Natural killer cell treated with Interleukin-12 subunit alpha and Interleukin-12 subunit beta and Interleukin-15 and Interleukin-18, amount 100 ng/mL, for 72 hours (primary cell): Measurements from ENCODE around the gene ABHD2. TPM values are rescaled to one million over a fixed set of nuclear protein-coding genes. Genes with fewer than 3 reads are reported as not detected.

Experiments
- ATAC-seq, 2 donors: fragments of 150-1000 bp; cut with Tn5 transposase in 1 of 2; sonication (Bioruptor Pico), chemical (Tn5 transposase) in 1 of 2; 2 replicates each; pipeline ENCODE4 v1.10.0; 2021
- DNase-seq: peaks from one replicate; pipeline ENCODE4 v3.0.0; 2022; ENCODE audit warnings: low spot score
- H3K27ac Mint-ChIP-seq, 2 donors: 1 replicate in 1 of 2; 2 replicates in 1 of 2; pipeline ENCODE4 v1.8.0; 2022; ENCODE audit warnings: mixed read lengths in 2 of 2, mild to moderate bottlenecking in 1 of 2, moderate library complexity in 1 of 2
- H3K27me3 Mint-ChIP-seq, 2 donors: 1 replicate in 1 of 2; 2 replicates in 1 of 2; pipeline ENCODE4 v1.8.0; 2022; ENCODE audit warnings: mixed read lengths in 2 of 2
- H3K36me3 Mint-ChIP-seq: one replicate; pipeline ENCODE4 v1.8.0; 2022; ENCODE audit warnings: mixed read lengths
- H3K4me1 Mint-ChIP-seq, 2 donors: 1 replicate in 1 of 2; 2 replicates in 1 of 2; pipeline ENCODE4 v1.8.0; 2022; ENCODE audit warnings: low read depth in 2 of 2, mixed read lengths in 2 of 2, mild to moderate bottlenecking in 1 of 2
- H3K4me3 Mint-ChIP-seq: one replicate; pipeline ENCODE4 v1.8.0; 2022; ENCODE audit warnings: mixed read lengths
- H3K9me3 Mint-ChIP-seq: 2 replicates; pipeline ENCODE4 v1.8.0; 2022; ENCODE audit warnings: mixed read lengths
- total RNA-seq, 2 donors: library from RNA; stranded (reverse); gene quantifications; one replicate each; pipeline ENCODE4 v1.2.3, GENCODE V29; 2022

Gene ABHD2
- total RNA-seq, 2 donors from 2014 or later: 130 to 214 TPM

GRCh38 chr15:89097313-89097712, 9.1 kb downstream of the ABHD2 start:
- H3K27ac Mint-ChIP-seq: no peak overlapping the region
- ATAC-seq: no peak

GRCh38 chr15:89098281-89098680, 10.0 kb downstream of the ABHD2 start:
- H3K4me3 Mint-ChIP-seq: no peak overlapping the region
- no peaks in the 10 kb centered on the region for H3K27me3 Mint-ChIP-seq
- peaks cover 17% of the 10 kb centered on the region for H3K36me3 Mint-ChIP-seq
- H3K27ac Mint-ChIP-seq: no peak overlapping the region
- H3K4me1 Mint-ChIP-seq: peaks cover 41 to 56% of the 10 kb centered on the region in 2 donors
- H3K9me3 Mint-ChIP-seq: no peaks in the 10 kb centered on the region
- DNase-seq: no peak
- ATAC-seq: no peak

More at GRCh38 chr15:89097313-89097712, 9.1 kb downstream of the ABHD2 start:
- Mint-ChIP-seq H3K4me3 (no peak overlapping the region), H3K36me3 (peaks cover 17% of the 10 kb centered on the region), H3K27me3 (no peaks in the 10 kb centered on the region), H3K4me1 (peaks cover 36 to 55% of the 10 kb centered on the region in 2 donors), H3K9me3 (no peaks in the 10 kb centered on the region)
- no peak for DNase-seq

- H3K27ac Mint-ChIP-seq: peak overlapping the region; percentile 79 to 85
- no peaks in the 10 kb centered on the region for H3K27me3 Mint-ChIP-seq
- no peak for DNase-seq
- no peaks in the 10 kb centered on the region for H3K9me3 Mint-ChIP-seq
- peaks cover 11% of the 10 kb centered on the region for H3K36me3 Mint-ChIP-seq
- ATAC-seq: no peak
- H3K4me3 Mint-ChIP-seq: no peak overlapping the region
- H3K4me1 Mint-ChIP-seq: peaks cover 33 to 50% of the 10 kb centered on the region in 2 donors
Observed at GRCh38 chr15:89099968-89100367, 11.7 kb downstream of the ABHD2 start.

- H3K27me3 Mint-ChIP-seq: no peaks in the 10 kb centered on the region
- H3K36me3 Mint-ChIP-seq: peaks cover 5% of the 10 kb centered on the region
- peaks cover 27 to 46% of the 10 kb centered on the region in 2 donors for H3K4me1 Mint-ChIP-seq
- peak overlapping the region; percentile 48 for H3K4me3 Mint-ChIP-seq
- H3K9me3 Mint-ChIP-seq: no peaks in the 10 kb centered on the region
- ATAC-seq (peak; percentile 81 to 83), DNase-seq (no peak)
- H3K27ac Mint-ChIP-seq: peak overlapping the region; percentile 79 to 85
Observed at GRCh38 chr15:89101302-89102193, 13.3 kb downstream of the ABHD2 start.

GRCh38 chr15:89103481-89104171, 15.4 kb downstream of the ABHD2 start:
- DNase-seq (no peak), ATAC-seq (no peak)
- Mint-ChIP-seq H3K27me3 (no peaks in the 10 kb centered on the region), H3K4me1 (peaks cover 41 to 50% of the 10 kb centered on the region in 2 donors), H3K36me3 (no peaks in the 10 kb centered on the region), H3K9me3 (no peaks in the 10 kb centered on the region), H3K4me3 (no peak overlapping the region), H3K27ac (no peak overlapping the region)

GRCh38 chr15:89104172-89104564, 15.9 kb downstream of the ABHD2 start:
- no peaks in the 10 kb centered on the region for H3K36me3 Mint-ChIP-seq
- ATAC-seq: no peak
- no peaks in the 10 kb centered on the region for H3K27me3 Mint-ChIP-seq
- no peak overlapping the region for H3K27ac Mint-ChIP-seq
- DNase-seq: no peak
- H3K9me3 Mint-ChIP-seq: no peaks in the 10 kb centered on the region
- H3K4me3 Mint-ChIP-seq: no peak overlapping the region
- peaks cover 41 to 52% of the 10 kb centered on the region in 2 donors for H3K4me1 Mint-ChIP-seq

GRCh38 chr15:89105147-89105546, 16.9 kb downstream of the ABHD2 start:
- Mint-ChIP-seq H3K9me3 (no peaks in the 10 kb centered on the region), H3K27me3 (no peaks in the 10 kb centered on the region), H3K36me3 (no peaks in the 10 kb centered on the region), H3K27ac (peak overlapping the region in 1 of 2 donors; percentile 83), H3K4me3 (no peak overlapping the region), H3K4me1 (peaks cover 41 to 54% of the 10 kb centered on the region in 2 donors)
- DNase-seq: no peak
- no peak for ATAC-seq

GRCh38 chr15:89106200-89106599, 17.9 kb downstream of the ABHD2 start:
- Mint-ChIP-seq H3K27ac (peak overlapping the region in 1 of 2 donors; percentile 83), H3K9me3 (no peaks in the 10 kb centered on the region), H3K4me1 (peaks cover 35 to 50% of the 10 kb centered on the region in 2 donors), H3K27me3 (no peaks in the 10 kb centered on the region), H3K4me3 (no peak overlapping the region), H3K36me3 (no peaks in the 10 kb centered on the region)
- ATAC-seq: no peak
- no peak for DNase-seq

- Mint-ChIP-seq H3K36me3 (no peaks in the 10 kb centered on the region), H3K9me3 (no peaks in the 10 kb centered on the region), H3K27me3 (no peaks in the 10 kb centered on the region), H3K4me3 (no peak overlapping the region), H3K4me1 (peaks cover 28 to 46% of the 10 kb centered on the region in 2 donors), H3K27ac (peak overlapping the region; percentile 53 to 83)
- ATAC-seq (peak; percentile 60 to 77), DNase-seq (no peak)
Observed at GRCh38 chr15:89107984-89108383, 19.7 kb downstream of the ABHD2 start.

- H3K9me3 Mint-ChIP-seq: no peaks in the 10 kb centered on the region
- H3K4me1 Mint-ChIP-seq: peaks cover 37 to 52% of the 10 kb centered on the region in 2 donors
- H3K36me3 Mint-ChIP-seq: peaks cover 3% of the 10 kb centered on the region
- no peaks in the 10 kb centered on the region for H3K27me3 Mint-ChIP-seq
- no peak overlapping the region for H3K4me3 Mint-ChIP-seq
- ATAC-seq (no peak), DNase-seq (no peak)
- H3K27ac Mint-ChIP-seq: peak overlapping the region; percentile 31 to 53
Observed at GRCh38 chr15:89108835-89109234, 20.6 kb downstream of the ABHD2 start.

GRCh38 chr15:89109238-89109637, 21.0 kb downstream of the ABHD2 start:
- Mint-ChIP-seq H3K27ac (peak overlapping the region in 1 of 2 donors; percentile 31), H3K27me3 (no peaks in the 10 kb centered on the region), H3K4me1 (peaks cover 40 to 56% of the 10 kb centered on the region in 2 donors), H3K9me3 (no peaks in the 10 kb centered on the region), H3K36me3 (peaks cover 6% of the 10 kb centered on the region), H3K4me3 (no peak overlapping the region)
- ATAC-seq: no peak
- DNase-seq: no peak

- H3K4me3 Mint-ChIP-seq: no peak overlapping the region
- no peaks in the 10 kb centered on the region for H3K27me3 Mint-ChIP-seq
- no peak for ATAC-seq
- H3K4me1 Mint-ChIP-seq: peaks cover 42 to 59% of the 10 kb centered on the region in 2 donors
- peaks cover 8% of the 10 kb centered on the region for H3K36me3 Mint-ChIP-seq
- H3K27ac Mint-ChIP-seq: peak overlapping the region in 1 of 2 donors; percentile 31
- DNase-seq: no peak
- no peaks in the 10 kb centered on the region for H3K9me3 Mint-ChIP-seq
Observed at GRCh38 chr15:89110060-89110459, 21.8 kb downstream of the ABHD2 start.

- Mint-ChIP-seq H3K27me3 (no peaks in the 10 kb centered on the region), H3K4me1 (peaks cover 45 to 66% of the 10 kb centered on the region in 2 donors), H3K4me3 (no peak overlapping the region), H3K36me3 (peaks cover 10% of the 10 kb centered on the region), H3K9me3 (no peaks in the 10 kb centered on the region), H3K27ac (peak overlapping the region in 1 of 2 donors; percentile 89)
- ATAC-seq (no peak), DNase-seq (no peak)
Observed at GRCh38 chr15:89111352-89111751, 23.1 kb downstream of the ABHD2 start.

GRCh38 chr15:89111961-89112340, 23.7 kb downstream of the ABHD2 start:
- no peak for ATAC-seq
- no peaks in the 10 kb centered on the region for H3K27me3 Mint-ChIP-seq
- peaks cover 10% of the 10 kb centered on the region for H3K36me3 Mint-ChIP-seq
- no peak overlapping the region for H3K4me3 Mint-ChIP-seq
- no peaks in the 10 kb centered on the region for H3K9me3 Mint-ChIP-seq
- peaks cover 41 to 64% of the 10 kb centered on the region in 2 donors for H3K4me1 Mint-ChIP-seq
- peak overlapping the region; percentile 63 to 89 for H3K27ac Mint-ChIP-seq
- DNase-seq: no peak
